SU-DHL-6 (cell line): ENCODE data around the gene SPDYE17.
"Not testable (repeated sequence)": the region's sequence is repeated elsewhere in the genome, so short reads cannot be mapped to it uniquely, and the experiment has no call there.

Experiments used
- H2AFZ ChIP-seq: fragments of 200-600 bp; sonication (generic); 2 replicates; pipeline ENCODE4 v1.6.1; 2014; ENCODE audit warnings: low read depth, mild to moderate bottlenecking, moderate library complexity, mixed read lengths, antibody characterized with exemption, low read length; ENCODE audit not compliant: severe bottlenecking
- H3F3A ChIP-seq: fragments of 200-600 bp; shearing (Covaris generic); 2 replicates; pipeline ENCODE4 v1.6.0; 2016; ENCODE audit warnings: antibody characterized with exemption, mild to moderate bottlenecking; ENCODE audit not compliant: insufficient read depth
- H3K27ac ChIP-seq: fragments of 200-600 bp; sonication (generic); 2 replicates; pipeline ENCODE4 v1.5.1; 2016; ENCODE audit warnings: low read depth, mild to moderate bottlenecking, low read length, moderate library complexity, mixed read lengths
- H3K27me3 ChIP-seq: fragments of 200-600 bp; sonication (generic), shearing (Covaris generic); 2 replicates; pipeline ENCODE4 v1.6.0; 2014; ENCODE audit warnings: mild to moderate bottlenecking, low read length
- H3K36me3 ChIP-seq: fragments of 200-600 bp; sonication (generic); 2 replicates; pipeline ENCODE4 v1.6.1; 2014; ENCODE audit warnings: mild to moderate bottlenecking, low read length, mixed read lengths
- H3K4me2 ChIP-seq: fragments of 300-600, 200-600 bp; shearing (Covaris generic), sonication (generic); 2 replicates; pipeline ENCODE4 v1.6.0; 2014; ENCODE audit warnings: low read length, low read depth, mild to moderate bottlenecking; ENCODE audit not compliant: poor library complexity, severe bottlenecking
- H3K4me3 ChIP-seq: fragments of 200-600 bp; sonication (generic); 2 replicates; pipeline ENCODE4 v1.5.1; 2014; ENCODE audit warnings: antibody characterized with exemption, low read length, mild to moderate bottlenecking, mixed read lengths; ENCODE audit not compliant: insufficient read depth, poor library complexity, severe bottlenecking
- H3K79me2 ChIP-seq: fragments of 200-600 bp; sonication (generic); 2 replicates; pipeline ENCODE4 v1.6.1; 2014; ENCODE audit warnings: mild to moderate bottlenecking, low read length, moderate library complexity; ENCODE audit not compliant: insufficient read depth
- H3K9ac ChIP-seq: fragments of 200-600 bp; sonication (generic); 2 replicates; pipeline ENCODE4 v1.7.0; 2014; ENCODE audit warnings: mild to moderate bottlenecking, low read length
- H3K9me2 ChIP-seq: fragments of 200-600 bp; sonication (generic); replicated peaks from 2 replicates; pipeline ENCODE4 v1.6.1; 2014; ENCODE audit warnings: low read length; ENCODE audit not compliant: insufficient read depth
- H3K9me3 ChIP-seq: fragments of 200-600 bp; sonication (generic); 2 replicates; pipeline ENCODE4 v1.6.1; 2014; ENCODE audit warnings: low read length, mixed read lengths; ENCODE audit not compliant: insufficient read depth
- H4K20me1 ChIP-seq: fragments of 200-600 bp; sonication (generic); 2 replicates; pipeline ENCODE4 v1.6.1; 2014; ENCODE audit warnings: low read depth, mild to moderate bottlenecking, antibody characterized with exemption, low read length, moderate library complexity, mixed read lengths

SPDYE17 gene

GRCh38 chr7:77032261-77032660, at the start of gene SPDYE17:
Gene SPDYE17 (minus strand): TSS chr7:77032361. CDS start chr7:77030570, 1,791 bp downstream.
- not testable (repeated sequence) for H2AFZ ChIP-seq, H4K20me1 ChIP-seq, H3K79me2 ChIP-seq, H3K36me3 ChIP-seq, H3K4me3 ChIP-seq, H3K4me2 ChIP-seq, H3K27ac ChIP-seq, H3K9me2 ChIP-seq, H3F3A ChIP-seq, H3K27me3 ChIP-seq, H3K9ac ChIP-seq, H3K9me3 ChIP-seq

DNA sequence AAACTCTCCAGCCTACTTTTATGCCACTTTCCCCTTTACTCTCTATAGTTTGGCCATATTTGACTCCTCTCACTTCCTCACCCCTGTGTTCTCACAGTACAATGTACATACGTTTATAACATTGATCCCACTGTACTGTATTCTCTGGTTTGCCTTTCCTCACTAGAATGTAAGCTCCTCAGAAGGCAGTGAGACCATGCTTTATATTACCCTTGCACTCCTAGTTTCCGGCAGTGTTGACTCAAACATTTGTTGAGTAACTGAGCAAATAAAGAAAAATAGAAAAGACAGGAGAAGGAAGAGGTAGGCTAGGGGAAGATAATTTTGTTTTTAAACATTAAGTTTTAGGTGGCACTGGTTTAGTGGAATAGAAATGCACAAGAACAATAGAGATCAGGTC, 48.1 kb upstream of the SPDYE17 start:
- H2AFZ ChIP-seq, H3K27ac ChIP-seq, H3K9me2 ChIP-seq, H3K4me2 ChIP-seq, H3F3A ChIP-seq, H3K79me2 ChIP-seq, H3K9ac ChIP-seq, H3K4me3 ChIP-seq, H3K9me3 ChIP-seq, H3K27me3 ChIP-seq, H4K20me1 ChIP-seq, H3K36me3 ChIP-seq: not testable (repeated sequence)

- not testable (repeated sequence) for H3K27ac ChIP-seq
Measured at GRCh38 chr7:77079624-77080023, 47.5 kb upstream of the SPDYE17 start.

DNA sequence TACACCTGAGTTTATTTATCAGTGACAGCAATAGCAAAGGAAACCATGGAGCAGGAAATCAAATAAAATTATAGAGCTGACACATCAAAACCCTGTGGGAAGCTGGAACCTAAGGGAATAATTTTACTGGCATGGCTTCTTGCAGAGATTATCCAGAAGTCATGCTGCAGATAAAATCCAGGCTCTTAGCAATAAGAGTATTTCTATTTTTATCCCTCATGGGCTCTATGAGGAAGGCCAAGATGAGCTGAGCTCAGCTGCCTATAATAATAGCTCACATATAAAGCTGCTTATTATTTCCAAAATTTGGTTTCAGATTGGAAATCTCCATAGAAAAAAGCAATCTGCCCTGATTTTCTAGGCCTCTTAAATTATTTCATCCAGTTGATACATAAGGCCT, 47.0 kb upstream of the SPDYE17 start:
- not testable (repeated sequence) for H3K27ac ChIP-seq, H3K36me3 ChIP-seq, H3K27me3 ChIP-seq, H4K20me1 ChIP-seq, H3K9me3 ChIP-seq, H3F3A ChIP-seq, H2AFZ ChIP-seq, H3K79me2 ChIP-seq, H3K4me2 ChIP-seq, H3K9me2 ChIP-seq, H3K9ac ChIP-seq, H3K4me3 ChIP-seq

More at GRCh38 chr7:77079624-77080023, 47.5 kb upstream of the SPDYE17 start:
- H3K27me3 ChIP-seq, H3K36me3 ChIP-seq, H3F3A ChIP-seq, H3K4me3 ChIP-seq, H3K79me2 ChIP-seq, H4K20me1 ChIP-seq, H3K9me3 ChIP-seq, H3K9me2 ChIP-seq, H3K4me2 ChIP-seq, H2AFZ ChIP-seq, H3K9ac ChIP-seq: not testable (repeated sequence)

DNA sequence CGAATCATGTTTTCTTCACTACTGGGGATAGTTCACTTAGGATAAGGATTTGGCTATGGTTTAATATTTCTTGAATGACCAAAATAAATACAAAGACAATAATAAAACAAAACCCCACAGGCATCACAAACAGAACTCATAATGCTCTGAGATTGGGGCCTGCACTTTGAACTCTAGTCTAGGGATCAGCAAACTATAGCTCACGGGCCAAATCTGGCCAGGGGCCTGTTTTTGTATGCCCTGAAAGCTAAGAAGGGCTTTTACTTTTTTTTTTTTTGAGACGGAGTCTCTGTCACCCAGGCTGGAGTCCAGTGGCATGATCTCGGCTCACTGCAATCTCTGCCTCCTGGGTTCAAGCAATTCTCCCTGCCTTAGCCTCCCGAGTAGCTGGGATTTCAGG, 44.9 kb upstream of the SPDYE17 start:
- not testable (repeated sequence) for H3K36me3 ChIP-seq, H2AFZ ChIP-seq, H3K4me2 ChIP-seq, H4K20me1 ChIP-seq, H3K9ac ChIP-seq, H3K9me2 ChIP-seq, H3K27ac ChIP-seq, H3K4me3 ChIP-seq, H3F3A ChIP-seq, H3K9me3 ChIP-seq, H3K79me2 ChIP-seq, H3K27me3 ChIP-seq

GRCh38 chr7:77074786-77075396, 42.7 kb upstream of the SPDYE17 start:
- not testable (repeated sequence) for H3K4me3 ChIP-seq, H2AFZ ChIP-seq, H3K36me3 ChIP-seq, H3K4me2 ChIP-seq, H3K9me2 ChIP-seq, H3K27me3 ChIP-seq, H3K9me3 ChIP-seq, H4K20me1 ChIP-seq, H3F3A ChIP-seq, H3K27ac ChIP-seq, H3K9ac ChIP-seq, H3K79me2 ChIP-seq

DNA sequence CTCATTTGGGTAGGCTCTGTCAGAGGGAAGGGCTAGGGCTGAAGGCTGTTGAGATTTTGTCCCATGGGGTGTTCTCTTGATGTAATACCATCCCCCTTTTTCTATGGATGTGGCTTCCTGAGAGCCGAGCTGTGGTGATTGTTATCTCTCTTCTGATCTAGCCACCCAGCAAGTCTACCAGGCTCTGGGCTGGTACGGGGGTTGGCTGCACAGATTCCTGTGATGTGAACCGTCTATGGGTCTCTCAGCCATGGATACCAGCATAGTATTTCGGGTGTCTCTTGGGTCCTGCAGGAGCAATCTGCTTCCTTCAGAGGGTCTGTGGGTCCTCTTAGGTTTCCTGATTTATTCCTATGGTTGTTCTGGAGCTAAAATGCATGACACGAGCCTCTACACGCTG, 38.9 kb upstream of the SPDYE17 start:
- not testable (repeated sequence) for H3K9me3 ChIP-seq, H2AFZ ChIP-seq, H3K79me2 ChIP-seq, H3K9me2 ChIP-seq, H3K27me3 ChIP-seq, H3F3A ChIP-seq, H4K20me1 ChIP-seq, H3K4me2 ChIP-seq, H3K9ac ChIP-seq, H3K27ac ChIP-seq, H3K4me3 ChIP-seq, H3K36me3 ChIP-seq

DNA sequence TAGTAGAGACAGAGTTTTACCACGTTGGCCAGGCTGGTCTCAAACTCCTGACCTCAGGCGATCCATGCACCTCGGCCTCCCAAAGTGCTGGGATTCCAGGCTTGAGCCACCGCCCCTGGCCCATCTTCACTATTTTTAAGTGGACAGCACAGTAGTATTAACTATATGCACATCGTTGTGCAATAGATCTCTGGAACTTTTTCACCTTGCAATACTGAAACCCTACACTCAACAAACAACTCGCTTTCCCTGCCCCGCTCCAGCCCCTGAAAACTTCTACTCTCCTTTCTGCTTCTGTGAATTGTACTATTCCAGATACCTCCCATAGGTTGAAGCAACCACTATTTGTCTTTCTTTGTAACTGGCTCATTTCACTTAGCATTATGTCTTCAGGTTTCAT, 33.7 kb upstream of the SPDYE17 start:
- not testable (repeated sequence) for H3K27me3 ChIP-seq, H3F3A ChIP-seq, H3K9me2 ChIP-seq, H3K4me2 ChIP-seq, H3K4me3 ChIP-seq, H4K20me1 ChIP-seq, H3K36me3 ChIP-seq, H3K9ac ChIP-seq, H3K9me3 ChIP-seq, H3K27ac ChIP-seq, H2AFZ ChIP-seq, H3K79me2 ChIP-seq
